ENCODE measurements around the gene IFI16. TPM values are rescaled to one million over a fixed set of nuclear protein-coding genes. Genes with fewer than 3 reads are reported as not detected.
"Not testable (repeated sequence)": the region's sequence is repeated elsewhere in the genome, so short reads cannot be mapped to it uniquely, and the experiment has no call there.

Gene IFI16
- total RNA-seq, 1 donor from 2014 or later, result 101 TPM

GRCh38 chr1:158999316-159000069 is 10.2 kb upstream of the IFI16 start:
- H3K4me1 ChIP-seq, result peaks cover 14% of the 10 kb centered on the region
- H3K4me3 ChIP-seq, result peak overlapping the region; percentile 49 to 55
- no peaks in the 10 kb centered on the region for H3K36me3 ChIP-seq
- H3K27ac ChIP-seq, result peak overlapping the region; percentile 86
- intact Hi-C loops (cut with DNase I), result no loop called here
- no peaks in the 10 kb centered on the region for H3K27me3 ChIP-seq
- H3K9me3 ChIP-seq, result no peaks in the 10 kb centered on the region
- peak; percentile 22 to 74 for TF ChIP-seq POLR2AphosphoS5 (IDR thresholded peaks at IDR 0.05; ENCODE audit: insufficient read depth in 1 of 2, low read depth in 1 of 2)
- no peak for TF ChIP-seq CTCF (IDR thresholded peaks at IDR 0.05)
- peak in 1 of 2 donors; percentile 33 for TF ChIP-seq POLR2A (IDR thresholded peaks at IDR 0.05)
- DNase-seq (ENCODE audit: extremely low spot score in 2 of 2), result peak in 1 of 2 donors; percentile 97

- TF ChIP-seq CTCF (IDR thresholded peaks at IDR 0.05), result no peak
- TF ChIP-seq POLR2A (IDR thresholded peaks at IDR 0.05), result no peak
- no peak for TF ChIP-seq POLR2AphosphoS5 (IDR thresholded peaks at IDR 0.05; ENCODE audit: insufficient read depth in 1 of 2, low read depth in 1 of 2)
- DNase-seq (ENCODE audit: extremely low spot score in 2 of 2), result no peak
- Histone ChIP-seq H3K27me3 (no peaks in the 10 kb centered on the region), H3K4me1 (peaks cover 18% of the 10 kb centered on the region), H3K36me3 (no peaks in the 10 kb centered on the region), H3K9me3 (no peaks in the 10 kb centered on the region), H3K27ac (peak overlapping the region; percentile 86), H3K4me3 (peak overlapping the region; percentile 49 to 55)
- intact Hi-C loops (cut with DNase I), result no loop called here
Observed at GRCh38 chr1:159000070-159000409, 9.7 kb upstream of the IFI16 start.

DNA sequence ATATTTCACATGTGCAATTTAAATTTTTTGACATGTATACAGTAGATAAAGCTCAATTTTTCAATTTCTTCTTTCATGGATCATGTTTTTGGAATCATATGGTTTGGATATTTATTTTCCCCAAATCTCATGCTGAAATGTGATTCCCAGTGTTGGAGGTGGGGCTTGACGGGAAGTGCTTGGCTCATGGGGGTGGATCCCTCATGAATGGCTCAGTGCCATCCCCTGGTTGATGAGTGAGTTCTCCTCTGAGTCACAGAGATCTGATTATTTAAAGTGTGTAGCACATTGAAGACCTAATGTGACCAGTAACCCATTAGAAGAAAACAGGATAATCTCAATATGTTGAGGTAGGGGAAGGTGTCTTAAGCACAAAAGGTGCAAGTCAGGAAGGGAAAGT is 9.1 kb upstream of the IFI16 start:
- Histone ChIP-seq H3K36me3 (no peaks in the 10 kb centered on the region), H3K27ac (peak overlapping the region; percentile 86), H3K4me1 (peaks cover 23% of the 10 kb centered on the region), H3K9me3 (no peaks in the 10 kb centered on the region), H3K27me3 (no peaks in the 10 kb centered on the region), H3K4me3 (peak overlapping the region; percentile 49 to 55)
- TF ChIP-seq POLR2A (IDR thresholded peaks at IDR 0.05) (no peak), POLR2AphosphoS5 (IDR thresholded peaks at IDR 0.05; ENCODE audit: insufficient read depth in 1 of 2, low read depth in 1 of 2) (peak in 1 of 2 donors; percentile 94)
- intact Hi-C loops (cut with DNase I), result no loop called here
- DNase-seq (ENCODE audit: extremely low spot score in 2 of 2), result peak in 1 of 2 donors; percentile 93

DNA sequence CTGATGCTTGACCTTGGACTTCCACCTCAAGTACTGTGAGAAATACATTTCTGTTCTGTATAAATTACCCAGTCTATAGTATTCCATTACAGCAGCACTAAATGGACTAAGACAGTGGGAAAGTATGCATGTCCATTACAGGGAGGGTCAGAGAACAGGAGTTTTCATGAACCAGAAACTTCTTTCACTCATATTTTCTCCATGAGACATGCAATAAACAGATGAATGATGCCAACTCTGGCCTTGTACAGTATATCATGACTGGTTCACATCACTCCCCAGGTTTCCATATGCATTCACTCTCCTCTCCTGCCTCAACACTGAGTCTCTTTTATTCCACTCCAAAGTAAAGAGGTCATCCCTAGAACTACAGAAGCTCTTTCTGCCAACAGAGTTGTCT is 4.5 kb upstream of the IFI16 start:
- intact Hi-C loops (cut with DNase I), result no loop called here

GRCh38 chr1:159005676-159006075 is 4.0 kb upstream of the IFI16 start:
- no peak for TF ChIP-seq POLR2A (IDR thresholded peaks at IDR 0.05)
- no peak for TF ChIP-seq CTCF (IDR thresholded peaks at IDR 0.05)
- TF ChIP-seq POLR2AphosphoS5 (IDR thresholded peaks at IDR 0.05; ENCODE audit: insufficient read depth in 1 of 2, low read depth in 1 of 2), result no peak
- Histone ChIP-seq H3K36me3 (no peaks in the 10 kb centered on the region), H3K4me1 (peaks cover 38% of the 10 kb centered on the region), H3K9me3 (no peaks in the 10 kb centered on the region), H3K27me3 (no peaks in the 10 kb centered on the region), H3K27ac (peak overlapping the region; percentile 16), H3K4me3 (no peak overlapping the region)
- no peak for DNase-seq (ENCODE audit: extremely low spot score in 2 of 2)
- intact Hi-C loops (cut with DNase I), result no loop called here

More for the DNA sequence above, 4.5 kb upstream of the IFI16 start:
- no peaks in the 10 kb centered on the region for H3K27me3 ChIP-seq
- no peaks in the 10 kb centered on the region for H3K36me3 ChIP-seq
- H3K9me3 ChIP-seq, result no peaks in the 10 kb centered on the region
- H3K4me3 ChIP-seq, result no peak overlapping the region
- DNase-seq (ENCODE audit: extremely low spot score in 2 of 2), result no peak
- H3K27ac ChIP-seq, result peak overlapping the region; percentile 16
- no peak for TF ChIP-seq POLR2AphosphoS5 (IDR thresholded peaks at IDR 0.05; ENCODE audit: insufficient read depth in 1 of 2, low read depth in 1 of 2)
- no peak for TF ChIP-seq CTCF (IDR thresholded peaks at IDR 0.05)
- no peak for TF ChIP-seq POLR2A (IDR thresholded peaks at IDR 0.05)
- H3K4me1 ChIP-seq, result peaks cover 38% of the 10 kb centered on the region

- H3K4me3 ChIP-seq; H3K27ac ChIP-seq; H3K9me3 ChIP-seq; H3K36me3 ChIP-seq; DNase-seq (ENCODE audit: extremely low spot score in 2 of 2); intact Hi-C loops (cut with DNase I); H3K27me3 ChIP-seq: not testable (repeated sequence)
- H3K4me1 ChIP-seq, result peaks cover 36% of the 10 kb centered on the region
Observed at GRCh38 chr1:159006210-159006807, 3.4 kb upstream of the IFI16 start.

All from vagina (tissue), 2 donors.